PC-3 (cell line): ENCODE results near the gene GALNT11. TPM values are rescaled to one million over a fixed set of nuclear protein-coding genes. Genes with fewer than 3 reads are reported as not detected.
"Not testable (repeated sequence)": the region's sequence is repeated elsewhere in the genome, so short reads cannot be mapped to it uniquely, and the experiment has no call there.

Experiments used
- ATAC-seq: fragments of 200-7000 bp; cut with Tn5 transposase; 2 replicates; pipeline ENCODE4 v1.9.1; 2020; ENCODE audit warnings: mild to moderate bottlenecking, moderate library complexity
- BruUV-seq: library from RNA; stranded (reverse); fragments of 400-500 nt; replicated peaks from 2 replicates; lab custom pipeline; 2021; lab: Mats Ljungman, UMichigan
- CTCF ChIA-PET: fragments of 300-600 bp; sonication (Branson Sonifier 250); formaldehyde crosslinking; loops from one replicate; lab custom pipeline; 2022; ENCODE audit warnings: antibody characterized with exemption; lab: Charles Lee
- POLR2A ChIA-PET: fragments of 300-600 bp; sonication (Branson Sonifier 250); formaldehyde crosslinking; loops from one replicate; lab custom pipeline; 2022; ENCODE audit warnings: antibody characterized with exemption; ENCODE audit not compliant: unreplicated experiment; lab: Charles Lee
- DNase-seq: peaks from one replicate; pipeline ENCODE4 v3.0.0-alpha.2; 2015
- H2AFZ ChIP-seq: fragments of 300-600 bp; sonication (generic); 2 replicates; pipeline ENCODE4 v1.6.0; 2016; ENCODE audit warnings: antibody characterized with exemption, low read length
- H3F3A ChIP-seq: fragments of 300-600 bp; sonication (generic); one replicate; pipeline ENCODE4 v1.6.0; 2017; ENCODE audit warnings: antibody characterized with exemption, low read length, control low read depth, mild to moderate bottlenecking; ENCODE audit not compliant: unreplicated experiment
- H3K27ac ChIP-seq: fragments of 300-600 bp; sonication (generic); 2 replicates; pipeline ENCODE4 v1.5.1; 2016; ENCODE audit warnings: mild to moderate bottlenecking, low read length
- H3K27me3 ChIP-seq: fragments of 300-600 bp; sonication (generic); 2 replicates; pipeline ENCODE4 v1.6.1; 2016; ENCODE audit warnings: low read length, mixed read lengths
- H3K36me3 ChIP-seq: fragments of 300-600 bp; sonication (generic); 2 replicates; pipeline ENCODE4 v1.6.1; 2016; ENCODE audit warnings: low read depth, mixed run types, low read length, mixed read lengths
- H3K4me1 ChIP-seq: fragments of 300-600 bp; sonication (generic); 2 replicates; pipeline ENCODE4 v1.5.1; 2016; ENCODE audit warnings: low read length; ENCODE audit not compliant: insufficient read depth
- H3K4me2 ChIP-seq: fragments of 300-600 bp; sonication (generic); 2 replicates; pipeline ENCODE4 v1.6.0; 2016; ENCODE audit warnings: low read length
- H3K4me3 ChIP-seq: fragments of 300-600 bp; sonication (generic); 2 replicates; pipeline ENCODE4 v1.5.1; 2016; ENCODE audit warnings: mild to moderate bottlenecking, low read length, mixed read lengths
- H3K79me2 ChIP-seq: fragments of 300-600 bp; sonication (generic); 2 replicates; pipeline ENCODE4 v1.6.1; 2017; ENCODE audit warnings: low read length, mixed read lengths
- H3K9ac ChIP-seq: fragments of 300-600 bp; sonication (generic); 2 replicates; pipeline ENCODE4 v1.6.0; 2016; ENCODE audit warnings: mild to moderate bottlenecking, low read length
- H3K9me2 ChIP-seq: fragments of 300-600 bp; sonication (generic); replicated peaks from 2 replicates; pipeline ENCODE4 v1.6.1; 2016; ENCODE audit warnings: mixed run types, low read length, mixed read lengths
- H3K9me3 ChIP-seq: fragments of 300-600 bp; sonication (generic); 2 replicates; pipeline ENCODE4 v1.6.1; 2016; ENCODE audit warnings: low read length, mixed read lengths
- H4K20me1 ChIP-seq: fragments of 300-600 bp; sonication (generic); 2 replicates; pipeline ENCODE4 v1.6.1; 2016; ENCODE audit warnings: low read length, mixed read lengths
- EZH2 ChIP-seq: fragments of 300-600 bp; sonication (generic); IDR thresholded peaks from one replicate; pipeline ENCODE4 v1.6.1; 2017; ENCODE audit warnings: antibody characterized with exemption, mild to moderate bottlenecking, low read length; ENCODE audit not compliant: unreplicated experiment
- EZH2phosphoT487 ChIP-seq: fragments of 300-600 bp; sonication (generic); IDR thresholded peaks from 2 replicates; pipeline ENCODE4 v1.6.1; 2018; ENCODE audit warnings: mild to moderate bottlenecking, antibody characterized with exemption, low read length, borderline replicate concordance
- intact Hi-C: fragments of 100-400 bp; cut with micrococcal nuclease; formaldehyde crosslinking; loops from 2 replicates; pipeline ENCODE4 v1.9.0; 2023
- total RNA-seq: library from RNA; depleted of rRNA; stranded (reverse); fragments of >200 nt; gene quantifications from 2 replicates; pipeline ENCODE4 v1.2.3, GENCODE V29; 2014
- TF ChIP-seq, protein P1 (sequence below): fragments of 300-600 bp; sonication (generic); conservative IDR thresholded peaks from 2 replicates; pipeline ENCODE4 v1.5.1; 2017; ENCODE audit warnings: antibody characterized with exemption, low read depth, mild to moderate bottlenecking, low read length

The GALNT11 gene
- total RNA-seq, 1 experiment from 2014 or later: 19.5 TPM

DNA sequence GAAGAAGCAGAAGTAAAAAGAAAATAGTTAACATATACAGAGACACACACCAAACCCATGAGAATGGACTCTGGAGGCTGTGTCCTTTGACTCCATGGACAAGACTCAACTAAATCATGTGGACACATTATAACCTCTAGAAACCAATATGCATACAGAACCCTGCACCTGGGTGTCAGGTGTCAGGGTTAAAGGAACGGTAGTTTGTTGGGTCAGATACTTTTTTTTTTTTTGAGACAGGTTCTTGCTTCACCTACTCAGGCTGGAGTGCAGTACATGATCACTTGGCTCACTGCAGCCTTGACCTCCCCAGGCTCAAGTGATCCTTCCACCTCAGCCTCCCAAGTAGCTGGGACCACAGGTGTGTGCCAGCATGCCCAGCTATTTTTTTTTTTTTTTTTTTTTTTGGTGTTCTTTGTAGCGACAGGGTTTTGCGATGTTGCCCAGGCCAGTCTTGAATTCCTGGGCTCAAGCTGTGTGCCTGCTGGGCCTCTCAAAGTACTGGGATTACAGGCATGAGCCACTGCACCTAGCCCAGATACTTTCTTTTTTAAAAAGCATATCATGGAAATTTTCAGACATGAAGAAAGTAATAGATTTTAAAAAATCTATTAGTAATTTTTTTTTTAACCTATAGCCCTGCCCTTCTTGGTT lies 31.3 kb downstream of the GALNT11 start:
- ATAC-seq (no peak), DNase-seq (no peak)
- no TSS peak for BruUV-seq
- ChIA-PET POLR2A (no interaction called here), CTCF (no interaction called here)
- no peaks in the 10 kb centered on the region for H3K9me2 ChIP-seq
- no peaks in the 10 kb centered on the region; the same call in 1 of the 2 replicates for H3K36me3 ChIP-seq
- no peak for TF ChIP-seq EZH2
- no peak for TF ChIP-seq EZH2phosphoT487
- TF ChIP-seq, protein P1, sequence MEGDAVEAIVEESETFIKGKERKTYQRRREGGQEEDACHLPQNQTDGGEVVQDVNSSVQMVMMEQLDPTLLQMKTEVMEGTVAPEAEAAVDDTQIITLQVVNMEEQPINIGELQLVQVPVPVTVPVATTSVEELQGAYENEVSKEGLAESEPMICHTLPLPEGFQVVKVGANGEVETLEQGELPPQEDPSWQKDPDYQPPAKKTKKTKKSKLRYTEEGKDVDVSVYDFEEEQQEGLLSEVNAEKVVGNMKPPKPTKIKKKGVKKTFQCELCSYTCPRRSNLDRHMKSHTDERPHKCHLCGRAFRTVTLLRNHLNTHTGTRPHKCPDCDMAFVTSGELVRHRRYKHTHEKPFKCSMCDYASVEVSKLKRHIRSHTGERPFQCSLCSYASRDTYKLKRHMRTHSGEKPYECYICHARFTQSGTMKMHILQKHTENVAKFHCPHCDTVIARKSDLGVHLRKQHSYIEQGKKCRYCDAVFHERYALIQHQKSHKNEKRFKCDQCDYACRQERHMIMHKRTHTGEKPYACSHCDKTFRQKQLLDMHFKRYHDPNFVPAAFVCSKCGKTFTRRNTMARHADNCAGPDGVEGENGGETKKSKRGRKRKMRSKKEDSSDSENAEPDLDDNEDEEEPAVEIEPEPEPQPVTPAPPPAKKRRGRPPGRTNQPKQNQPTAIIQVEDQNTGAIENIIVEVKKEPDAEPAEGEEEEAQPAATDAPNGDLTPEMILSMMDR: no peak
- intact Hi-C loops: no loop called here
- H4K20me1 ChIP-seq: no peaks in the 10 kb centered on the region
- no peaks in the 10 kb centered on the region for H3F3A ChIP-seq
- H3K27ac ChIP-seq: no peak overlapping the region
- no peaks in the 10 kb centered on the region for H3K27me3 ChIP-seq
- H3K4me1 ChIP-seq: no peaks in the 10 kb centered on the region
- H3K9me3 ChIP-seq: no peaks in the 10 kb centered on the region
- no peak overlapping the region for H3K4me3 ChIP-seq
- H3K4me2 ChIP-seq: no peak overlapping the region
- H3K9ac ChIP-seq: no peak overlapping the region
- H3K79me2 ChIP-seq: no peaks in the 10 kb centered on the region
- no peak overlapping the region for H2AFZ ChIP-seq

DNA sequence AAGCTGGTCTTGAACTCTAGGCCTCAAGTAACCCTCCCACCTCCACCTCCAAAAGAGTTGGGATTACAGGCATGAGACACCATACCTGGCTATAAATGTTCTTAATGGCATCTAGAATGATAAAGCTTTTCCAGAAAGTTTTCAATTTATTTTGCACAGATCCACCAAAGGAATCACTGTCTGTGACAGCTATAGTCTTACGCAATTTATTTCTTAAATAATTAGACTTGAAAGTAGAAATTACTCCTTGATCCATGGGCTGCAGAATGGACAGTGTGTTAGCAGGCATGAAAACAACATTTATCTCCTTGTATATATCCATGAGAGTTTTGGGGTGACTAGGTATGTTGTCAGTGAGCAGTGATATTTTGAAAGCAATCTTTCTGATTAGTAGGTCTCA lies 33.8 kb downstream of the GALNT11 start:
- H4K20me1 ChIP-seq: no peaks in the 10 kb centered on the region
- ChIA-PET POLR2A (no interaction called here), CTCF (interaction anchor here (0.7 kb wide), 1 partner anchor 282 kb away, joined by 3 read pairs; no protein-coding TSS in a partner anchor)
- DNase-seq (no peak), ATAC-seq (no peak)
- H3F3A ChIP-seq: no peaks in the 10 kb centered on the region
- H3K9me2 ChIP-seq: no peaks in the 10 kb centered on the region
- intact Hi-C loops: no loop called here
- BruUV-seq: no TSS peak
- H3K9me3 ChIP-seq: no peaks in the 10 kb centered on the region
- H3K9ac ChIP-seq: no peak overlapping the region
- no peak overlapping the region for H3K27ac ChIP-seq
- H2AFZ ChIP-seq: no peak overlapping the region
- H3K4me2 ChIP-seq: no peak overlapping the region
- TF ChIP-seq EZH2phosphoT487 (no peak), EZH2 (no peak)
- TF ChIP-seq, protein P1: no peak
- H3K36me3 ChIP-seq: no peaks in the 10 kb centered on the region; the same call in 1 of the 2 replicates
- no peak overlapping the region for H3K4me3 ChIP-seq
- H3K4me1 ChIP-seq: no peaks in the 10 kb centered on the region
- H3K27me3 ChIP-seq: no peaks in the 10 kb centered on the region
- H3K79me2 ChIP-seq: no peaks in the 10 kb centered on the region

GRCh38 chr7:152061086-152061485 lies 35.6 kb downstream of the GALNT11 start:
- BruUV-seq, H3K4me1 ChIP-seq, POLR2A ChIA-PET, H3K27me3 ChIP-seq, H3F3A ChIP-seq, H3K79me2 ChIP-seq, H3K4me2 ChIP-seq, H3K9ac ChIP-seq, DNase-seq, H3K9me2 ChIP-seq, CTCF ChIA-PET, intact Hi-C loops, ATAC-seq, H2AFZ ChIP-seq, H3K4me3 ChIP-seq, H3K27ac ChIP-seq, H3K9me3 ChIP-seq, H4K20me1 ChIP-seq, H3K36me3 ChIP-seq: not testable (repeated sequence)

GRCh38 chr7:152063192-152063591 lies 37.7 kb downstream of the GALNT11 start:
- H3K4me1 ChIP-seq, BruUV-seq, CTCF ChIA-PET, intact Hi-C loops, H3F3A ChIP-seq, H3K27me3 ChIP-seq, H4K20me1 ChIP-seq, H3K79me2 ChIP-seq, ATAC-seq, H3K9me2 ChIP-seq, POLR2A ChIA-PET, H3K9ac ChIP-seq, H3K27ac ChIP-seq, H2AFZ ChIP-seq, H3K4me3 ChIP-seq, H3K9me3 ChIP-seq, DNase-seq, H3K4me2 ChIP-seq, H3K36me3 ChIP-seq: not testable (repeated sequence)

DNA sequence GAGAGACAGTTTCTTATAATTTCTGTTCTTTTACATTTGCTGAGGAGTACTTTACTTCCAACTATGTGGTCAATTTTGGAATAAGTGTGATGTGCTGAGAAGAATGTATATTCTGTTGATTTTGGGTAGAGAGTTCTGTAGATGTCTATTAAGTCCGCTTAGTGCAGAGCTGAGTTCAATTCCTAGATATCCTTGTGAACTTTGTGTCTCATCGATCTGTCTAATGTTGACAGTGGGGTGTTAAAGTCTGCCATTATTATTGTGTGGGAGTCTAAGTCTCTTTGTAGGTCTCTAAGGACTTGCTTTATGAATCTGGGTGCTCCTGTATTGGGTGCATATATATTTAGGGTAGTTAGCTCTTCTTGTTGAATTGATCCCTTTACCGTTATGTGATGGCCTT lies 38.3 kb downstream of the GALNT11 start:
- intact Hi-C loops, H3K36me3 ChIP-seq, H3K9me2 ChIP-seq, H3K79me2 ChIP-seq, H3K9me3 ChIP-seq, H3K4me3 ChIP-seq, H3K27ac ChIP-seq, H3F3A ChIP-seq, BruUV-seq, CTCF ChIA-PET, H3K4me1 ChIP-seq, H3K27me3 ChIP-seq, H3K9ac ChIP-seq, H3K4me2 ChIP-seq, DNase-seq, POLR2A ChIA-PET, H2AFZ ChIP-seq, ATAC-seq, H4K20me1 ChIP-seq: not testable (repeated sequence)
